Effector CD4-positive, alpha-beta T cell (primary cell): Measurements from ENCODE around the gene RBM19.

Experiments used
- DNase-seq: peaks from one replicate; pipeline ENCODE4 v3.0.0-alpha.2; 2020

RBM19 gene

GRCh38 chr12:113852695-113853490 lies 113.2 kb downstream of the RBM19 start:
- DNase-seq = no peak

- no peak for DNase-seq
Observed at GRCh38 chr12:113852264-113852663, 113.9 kb downstream of the RBM19 start.

DNA sequence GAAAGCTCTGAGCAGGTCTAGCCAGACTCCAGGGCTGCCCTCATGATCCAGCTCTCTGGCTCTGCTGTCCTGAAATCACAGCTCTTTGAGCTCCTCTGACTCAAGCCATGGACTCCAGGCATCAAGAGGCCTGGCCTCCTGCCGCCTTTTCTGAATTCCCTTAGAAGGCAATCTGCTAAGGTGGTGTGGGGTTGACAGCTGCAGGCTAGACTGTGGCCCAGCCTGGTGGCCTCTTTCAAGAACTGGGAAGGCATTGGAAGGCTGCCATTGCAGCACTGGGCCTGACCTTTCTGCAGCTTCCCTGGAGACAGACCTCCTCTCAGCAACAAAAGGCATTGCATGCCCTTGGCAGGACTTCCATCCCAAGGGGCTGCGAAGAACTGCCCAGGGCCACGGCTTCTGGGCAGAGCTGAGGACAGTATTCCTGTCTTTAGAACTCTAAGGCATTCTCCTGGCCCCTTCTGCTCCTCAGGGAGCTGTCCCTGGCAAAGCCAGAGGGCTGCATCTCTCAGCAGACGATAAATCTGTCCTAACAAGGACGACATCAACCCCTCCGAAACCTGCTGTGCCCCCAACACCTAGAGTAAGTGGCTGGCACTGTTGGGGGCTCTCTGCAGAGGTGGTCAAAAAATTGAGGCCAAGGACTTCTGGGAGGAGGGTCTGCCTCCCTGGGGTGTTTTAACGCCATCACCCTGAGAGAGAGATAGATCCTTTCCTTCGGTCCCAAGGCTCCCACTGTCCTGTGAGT lies 115.6 kb downstream of the RBM19 start:
- no peak for DNase-seq

GRCh38 chr12:113847856-113848255 lies 118.3 kb downstream of the RBM19 start:
- DNase-seq = no peak

GRCh38 chr12:113846883-113847755 lies 119.0 kb downstream of the RBM19 start:
- no peak for DNase-seq

DNA sequence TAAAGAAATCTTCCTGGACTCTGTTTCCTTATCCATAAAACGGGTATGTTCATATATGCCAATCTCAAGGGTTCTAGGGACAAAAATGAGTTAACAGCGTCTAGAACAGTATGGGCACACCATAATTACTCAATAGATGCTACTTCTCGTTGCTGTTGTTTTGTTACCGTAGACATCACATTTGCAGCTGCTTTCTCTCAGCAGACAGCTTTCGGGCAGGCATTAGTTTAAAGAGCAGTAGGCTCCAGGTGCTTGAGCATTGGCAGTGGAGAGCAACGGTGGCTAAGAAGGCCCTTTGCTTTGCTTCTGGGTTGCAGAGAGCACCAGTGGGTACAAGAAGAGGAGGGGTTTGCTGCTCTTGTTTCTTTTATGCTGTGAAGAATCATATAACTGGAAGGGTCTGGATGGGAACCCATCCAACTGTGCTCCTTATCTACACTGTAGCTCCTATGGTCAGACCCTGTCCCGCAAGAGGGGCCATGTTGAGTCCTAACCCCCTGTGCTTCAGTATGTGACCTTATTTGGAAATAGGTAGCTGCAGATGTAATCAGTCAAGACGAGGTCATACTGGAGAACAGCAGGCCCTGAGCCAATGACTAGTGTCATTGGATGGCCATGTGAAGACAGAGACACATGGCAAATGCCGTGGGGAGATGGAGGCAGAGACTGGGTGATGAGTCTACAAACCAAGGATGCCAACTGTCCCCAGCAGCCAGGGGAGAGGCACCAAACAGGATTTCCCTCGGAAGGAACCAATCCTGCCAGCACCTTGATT lies 120.0 kb downstream of the RBM19 start:
- no peak for DNase-seq

DNA sequence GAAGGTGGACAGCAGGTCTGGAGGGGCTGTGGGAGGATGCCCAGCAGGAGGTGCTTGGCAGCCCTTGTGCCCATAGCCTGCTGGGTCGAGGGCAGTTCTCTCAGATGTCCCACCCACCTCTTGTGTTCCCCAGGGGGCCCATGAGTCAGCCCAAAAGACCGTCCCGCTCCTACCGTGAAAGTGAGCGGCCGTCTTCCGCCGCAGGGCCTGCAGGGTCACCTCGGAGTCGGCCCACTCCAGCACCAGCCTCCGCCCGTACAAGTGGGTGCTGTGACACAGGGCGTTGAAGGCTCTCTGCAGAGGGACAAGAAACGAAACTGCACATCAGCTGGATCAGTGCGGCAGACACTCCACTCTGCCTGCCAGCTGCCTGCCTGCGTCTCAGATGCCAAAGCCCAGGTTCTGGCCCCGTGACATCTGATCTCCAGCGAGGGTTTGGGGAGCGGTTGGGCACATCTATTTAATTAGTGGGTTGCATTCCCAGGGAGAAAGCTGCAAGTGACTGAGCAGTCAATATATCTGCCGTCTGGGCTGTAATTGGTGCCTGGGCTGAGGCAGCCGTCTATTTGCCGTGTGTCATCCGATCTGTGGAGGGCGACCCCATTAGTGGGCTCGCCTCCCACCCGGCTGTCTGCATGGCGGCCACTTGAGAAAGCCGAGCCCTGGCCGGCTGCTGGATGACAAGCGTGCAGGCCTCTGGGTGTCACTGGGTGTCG lies 121.5 kb downstream of the RBM19 start:
- no peak for DNase-seq

GRCh38 chr12:113842699-113843098 lies 123.4 kb downstream of the RBM19 start:
- no peak for DNase-seq

- no peak for DNase-seq
Observed at GRCh38 chr12:113841786-113842185, 124.3 kb downstream of the RBM19 start.

DNA sequence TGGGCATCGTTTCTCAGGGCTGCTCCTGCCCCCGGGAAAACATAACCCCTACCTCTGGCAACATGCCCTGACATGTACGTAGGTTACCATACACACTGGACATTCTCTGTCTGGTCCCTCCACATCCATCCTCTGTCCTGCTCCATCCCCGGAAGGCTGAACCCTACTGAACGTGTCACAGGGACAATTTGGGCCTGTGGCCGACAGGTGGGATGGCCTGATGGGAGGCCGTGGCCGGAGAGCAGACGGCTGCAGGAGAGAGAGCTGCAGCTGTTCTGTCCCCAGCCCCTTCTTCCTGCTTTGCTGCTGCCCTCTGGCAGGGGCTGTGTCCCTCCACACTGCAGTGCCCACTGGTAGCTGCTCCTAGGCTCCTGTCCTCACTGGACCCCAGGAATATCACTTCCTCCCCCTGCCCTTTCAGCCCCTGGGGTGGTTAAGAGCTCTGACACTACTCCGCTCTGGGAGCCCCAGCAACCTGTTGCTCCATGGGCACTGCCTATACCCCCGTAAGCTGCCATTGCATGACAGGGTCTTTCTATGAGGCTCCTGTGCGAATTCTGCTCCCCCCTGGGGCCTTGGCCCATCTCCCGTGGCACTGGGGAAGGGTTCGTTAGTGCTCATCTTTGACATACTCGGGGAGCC lies 125.6 kb downstream of the RBM19 start:
- no peak for DNase-seq

GRCh38 chr12:113838896-113839295 lies 127.2 kb downstream of the RBM19 start:
- no peak for DNase-seq

GRCh38 chr12:113837528-113838296 lies 128.4 kb downstream of the RBM19 start:
- DNase-seq = no peak

- no peak for DNase-seq
Observed at GRCh38 chr12:113837084-113837483, 129.0 kb downstream of the RBM19 start.

DNA sequence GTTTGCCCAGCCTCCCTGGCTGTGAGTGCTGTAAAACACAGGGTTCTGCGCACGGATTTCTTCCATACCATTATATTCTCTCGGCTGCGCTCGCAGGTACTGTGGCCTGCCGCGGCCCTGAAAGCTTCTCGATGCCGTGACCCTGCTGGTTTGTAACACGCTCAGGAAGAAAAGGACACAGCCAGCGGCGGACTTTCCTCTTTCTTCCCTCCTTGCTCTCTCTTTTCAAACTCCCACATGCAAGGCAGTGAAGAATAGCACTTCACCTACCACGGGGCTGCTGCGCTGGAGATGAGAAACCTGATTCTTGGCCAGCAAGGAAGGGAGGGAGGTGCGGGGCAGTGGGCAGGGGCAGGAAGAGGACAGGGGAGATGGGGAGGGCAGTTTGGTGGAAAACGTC lies 130.2 kb downstream of the RBM19 start:
- DNase-seq = no peak

DNA sequence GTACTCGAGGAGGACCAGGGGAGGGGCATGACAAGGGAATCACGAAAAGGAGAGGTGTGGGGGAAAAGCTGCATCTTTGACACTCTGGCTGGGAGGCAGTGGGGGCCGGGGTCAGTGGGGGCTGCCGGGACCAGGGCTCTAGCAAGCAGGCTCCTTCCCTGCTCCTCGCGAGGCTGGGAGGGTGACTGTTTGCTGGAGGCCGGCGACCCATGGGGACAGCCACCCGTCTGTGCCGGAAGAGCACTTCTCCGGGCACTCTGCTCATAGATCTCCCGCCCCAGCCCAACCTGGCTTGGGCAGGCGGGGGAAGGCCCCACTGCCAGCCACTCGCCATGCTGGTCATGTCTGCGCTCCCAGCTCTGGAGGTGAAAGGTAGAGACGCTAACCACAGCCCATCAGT lies 130.7 kb downstream of the RBM19 start:
- DNase-seq = no peak

DNA sequence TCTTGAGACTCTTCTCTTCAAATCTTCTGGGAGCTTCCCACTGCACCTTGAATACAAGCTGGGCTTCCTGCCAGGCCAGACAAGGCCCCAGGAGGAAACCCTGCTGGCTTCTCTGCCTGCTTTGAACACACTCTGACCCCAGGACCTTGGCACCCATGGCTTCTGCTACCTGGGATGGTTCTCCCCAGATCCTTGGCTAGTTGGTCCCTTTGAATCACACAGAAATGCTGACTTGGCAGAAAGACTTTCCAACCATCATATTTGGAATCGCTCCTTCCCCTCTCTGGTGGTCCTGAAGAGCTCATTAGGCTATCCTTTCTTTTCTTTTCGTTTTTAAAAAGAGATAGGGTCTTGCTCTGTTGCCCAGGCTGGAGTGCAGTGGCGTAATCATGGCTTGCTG lies 132.7 kb downstream of the RBM19 start:
- DNase-seq = no peak

GRCh38 chr12:113831476-113831875 lies 134.6 kb downstream of the RBM19 start:
- no peak for DNase-seq

DNA sequence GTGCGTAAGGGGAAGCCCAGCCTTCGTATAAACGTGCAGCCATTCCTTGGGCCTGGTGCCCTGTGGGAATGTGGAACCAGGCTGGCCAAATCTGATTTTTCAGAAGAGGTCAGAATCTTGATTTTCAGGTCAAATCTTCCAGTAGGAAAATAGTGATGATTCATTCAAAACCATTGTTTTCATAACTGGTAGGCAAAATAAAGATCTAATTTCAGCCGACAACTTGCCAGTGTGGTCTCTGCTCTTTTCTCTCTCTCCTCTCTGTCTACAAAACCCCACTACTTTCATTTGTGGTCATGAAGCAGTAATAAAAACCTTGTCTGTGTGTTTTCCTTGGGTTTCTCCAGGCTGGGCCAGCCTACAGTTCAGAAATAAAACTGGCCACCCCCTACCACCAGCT lies 135.1 kb downstream of the RBM19 start:
- no peak for DNase-seq

DNA sequence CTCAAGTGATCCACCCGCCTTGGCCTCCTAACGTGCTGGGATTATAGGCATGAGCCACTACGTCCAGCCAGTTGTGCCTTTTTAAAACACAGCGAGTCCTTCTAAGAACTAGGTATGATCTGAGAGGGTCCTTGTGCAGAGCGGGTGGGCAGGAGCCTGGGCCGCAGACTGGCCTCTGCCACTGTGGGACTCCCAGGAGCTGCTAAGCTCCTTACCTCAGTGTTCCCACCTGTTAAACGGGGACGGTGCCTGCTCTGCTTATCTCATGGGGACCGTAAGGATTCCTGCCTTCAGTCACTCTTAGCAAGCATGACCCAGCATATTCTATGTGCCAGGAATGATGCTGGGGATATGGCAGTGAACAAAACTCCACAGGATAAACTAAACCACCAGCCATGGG lies 136.9 kb downstream of the RBM19 start:
- DNase-seq = no peak

GRCh38 chr12:113827539-113828114 lies 138.5 kb downstream of the RBM19 start:
- no peak for DNase-seq
